IMR-90 (cell line): ENCODE data around the gene ADAMTS6.

ENCODE experiments used
- BHLHE40 ChIP-seq: fragments of 150-350 bp; IDR thresholded peaks from 2 replicates; pipeline ENCODE4 v1.6.1; 2016; ENCODE audit warnings: mild to moderate bottlenecking, low read depth, low read length
- CTCF ChIP-seq: conservative IDR thresholded peaks from 2 replicates; pipeline ENCODE4 v1.5.1; 2012; ENCODE audit warnings: mild to moderate bottlenecking, low read depth, low read length, improper control_type of control experiment
- FOS ChIP-seq: fragments of 150-350 bp; IDR thresholded peaks from 2 replicates; pipeline ENCODE4 v1.6.1; 2016; ENCODE audit warnings: low read depth, low read length
- MAFK ChIP-seq: IDR thresholded peaks from 2 replicates; pipeline ENCODE4 v1.6.1; 2012; ENCODE audit warnings: low read depth, low read length, improper control_type of control experiment
- POLR2A ChIP-seq: IDR thresholded peaks from 2 replicates; pipeline ENCODE4 v1.6.1; 2012; ENCODE audit warnings: mild to moderate bottlenecking, low read depth, low read length
- RAD21 ChIP-seq: IDR thresholded peaks from 2 replicates; pipeline ENCODE4 v1.6.1; 2012; ENCODE audit warnings: low read length, improper control_type of control experiment

- TF ChIP-seq POLR2A = no peak
- TF ChIP-seq FOS = no peak
- TF ChIP-seq CTCF = no peak
- TF ChIP-seq RAD21 = no peak
- no peak for TF ChIP-seq MAFK
- no peak for TF ChIP-seq BHLHE40
Observed at GRCh38 chr5:65279603-65280002, 202.1 kb downstream of the ADAMTS6 start.
